GM19467 (cell line): ENCODE measurements around the gene GOLGA1.
"Not testable (repeated sequence)": the region's sequence is repeated elsewhere in the genome, so short reads cannot be mapped to it uniquely, and the experiment has no call there.

Experiments used
- ATAC-seq: cut with Tn5 transposase; IDR thresholded peaks from one replicate; pipeline ENCODE4 v1.9.1; 2021; ENCODE audit warnings: mild to moderate bottlenecking, moderate library complexity; ENCODE audit not compliant: unreplicated experiment

The GOLGA1 gene

DNA sequence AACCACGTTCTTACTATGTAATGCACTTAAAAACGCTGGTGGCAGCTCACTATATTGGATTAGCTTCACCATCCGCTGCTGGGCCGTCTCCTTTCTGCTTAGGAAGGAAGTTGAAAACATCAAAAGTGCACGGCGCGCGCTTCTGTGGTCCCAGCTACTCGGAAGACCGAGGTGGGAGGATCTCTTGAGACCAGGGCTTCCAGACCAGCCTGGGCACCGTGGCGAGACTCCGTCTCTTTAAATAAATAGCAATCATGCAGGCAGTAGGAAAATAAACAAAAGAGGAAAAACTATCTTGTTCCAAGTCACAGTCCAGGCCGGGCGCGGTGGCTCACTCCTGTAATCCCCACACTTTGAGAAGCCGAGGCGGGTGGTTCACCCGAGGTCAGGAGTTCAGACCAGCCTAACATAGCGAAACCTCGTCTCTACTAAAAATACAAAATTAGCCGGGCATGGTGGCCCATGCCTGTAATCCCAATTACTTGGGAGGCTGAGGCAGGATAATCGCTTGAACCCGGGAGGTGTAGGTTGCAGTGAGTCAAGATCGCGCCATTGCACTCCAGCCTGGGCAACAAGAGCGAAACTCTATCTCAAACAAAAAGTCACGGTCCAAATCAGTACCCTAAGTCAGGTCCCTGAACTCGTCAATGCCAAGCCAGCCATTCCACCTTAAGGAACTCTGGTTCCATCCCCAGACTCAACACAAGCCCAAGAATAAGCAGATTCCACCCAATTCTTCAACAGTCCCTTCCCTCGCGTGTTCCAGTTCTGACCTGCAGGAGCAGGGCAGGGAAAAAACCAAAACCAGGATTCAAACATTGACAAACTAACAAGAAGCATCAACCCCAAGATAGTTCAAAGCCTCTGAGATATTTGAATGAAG is 1.0 kb upstream of the GOLGA1 start:
- ATAC-seq: peak; percentile 25

DNA sequence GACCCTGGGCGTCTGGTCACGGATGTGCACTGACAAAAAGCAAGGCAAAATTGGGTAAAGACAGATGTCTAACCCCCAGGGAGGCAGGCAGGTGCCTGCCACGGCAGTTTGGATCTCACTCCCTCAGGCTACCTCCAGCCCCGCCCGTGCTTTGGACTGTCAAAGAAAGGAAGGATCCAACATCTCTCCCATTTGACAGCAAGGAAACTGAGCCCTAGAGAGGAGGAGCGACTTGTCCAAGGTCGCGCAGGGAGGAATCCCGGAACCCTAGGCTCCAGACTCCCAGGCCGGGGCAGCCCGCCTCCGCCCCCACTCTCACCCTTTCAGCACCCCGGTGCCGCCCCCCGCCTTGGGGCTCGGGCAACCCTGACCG is 376 bp downstream of the GOLGA1 start:
- peak; percentile 9 for ATAC-seq

DNA sequence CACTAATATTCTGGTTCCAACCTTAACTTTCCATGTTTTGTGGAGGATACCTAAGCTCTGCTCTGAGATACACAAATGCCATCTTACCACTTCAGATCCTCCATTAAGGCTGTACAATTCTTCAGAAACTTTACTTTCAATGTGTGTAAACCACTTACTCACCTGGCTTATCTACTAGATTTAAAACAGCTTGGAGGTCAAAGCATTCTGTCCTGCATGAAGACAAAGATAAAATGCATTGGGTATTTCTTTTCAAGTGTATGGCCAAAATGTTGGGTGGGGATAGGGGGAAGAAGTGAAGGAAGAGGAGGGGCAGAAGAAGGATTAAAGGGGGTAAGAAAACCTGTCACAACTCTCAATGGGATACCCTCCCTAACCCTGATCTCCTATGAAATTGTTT is 939 bp downstream of the GOLGA1 start:
- no peak for ATAC-seq

DNA sequence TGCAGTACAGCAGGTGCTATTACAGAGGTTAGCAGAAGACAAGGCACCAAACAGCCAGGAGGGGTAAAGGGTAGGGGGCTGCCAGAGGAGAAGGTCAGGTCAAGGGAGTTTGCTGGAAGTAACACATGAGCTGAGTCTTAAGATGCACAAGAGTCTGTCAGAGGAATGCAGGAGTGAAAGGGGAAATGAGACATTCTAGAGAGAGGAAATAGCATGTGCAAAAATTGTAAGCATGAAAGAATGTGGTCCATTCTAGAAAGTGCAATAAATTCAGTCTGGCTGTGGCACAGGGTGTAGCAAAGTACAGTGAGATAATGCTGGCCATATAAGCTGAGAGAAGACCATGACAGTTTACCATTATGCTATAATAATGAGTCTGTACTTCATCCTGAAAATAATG is 6.6 kb downstream of the GOLGA1 start:
- ATAC-seq: no peak

DNA sequence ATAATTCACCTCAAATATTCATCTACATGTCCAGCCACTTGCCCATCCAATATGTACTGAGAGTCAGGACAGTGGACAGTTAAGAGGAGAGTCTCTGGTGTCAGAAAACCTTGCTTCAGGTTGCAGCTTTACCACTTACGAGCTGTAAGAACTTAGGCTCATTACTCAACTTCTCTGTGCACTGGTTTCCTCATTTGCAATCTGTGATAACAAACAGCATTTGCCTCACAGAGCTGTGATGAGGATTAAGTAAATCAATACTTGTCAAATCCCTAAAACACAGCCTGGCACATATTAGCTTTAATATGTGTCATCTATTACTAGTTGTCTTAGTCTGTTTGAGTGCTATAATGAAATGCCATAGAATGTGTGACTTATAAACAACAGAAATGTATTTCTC is 8.6 kb downstream of the GOLGA1 start:
- no peak for ATAC-seq

DNA sequence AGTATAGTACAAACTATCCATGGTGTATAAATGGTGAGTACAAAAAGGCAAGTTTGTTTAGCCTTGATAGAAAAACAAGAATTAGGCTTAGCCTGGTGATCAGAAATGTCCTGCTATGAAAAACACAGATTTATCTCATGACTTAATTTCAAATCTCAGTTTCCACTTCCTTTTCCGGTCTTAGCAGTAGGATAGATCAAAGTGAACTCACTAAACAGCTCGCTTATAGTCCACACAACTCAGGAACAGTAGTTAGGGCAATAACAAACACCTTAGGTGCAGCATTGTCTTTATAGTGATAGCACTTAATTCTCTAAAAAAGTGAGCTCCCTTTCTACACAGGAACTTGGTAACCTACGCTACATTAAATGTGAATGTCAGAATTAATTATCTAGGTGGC is 11.4 kb downstream of the GOLGA1 start:
- ATAC-seq: no peak

DNA sequence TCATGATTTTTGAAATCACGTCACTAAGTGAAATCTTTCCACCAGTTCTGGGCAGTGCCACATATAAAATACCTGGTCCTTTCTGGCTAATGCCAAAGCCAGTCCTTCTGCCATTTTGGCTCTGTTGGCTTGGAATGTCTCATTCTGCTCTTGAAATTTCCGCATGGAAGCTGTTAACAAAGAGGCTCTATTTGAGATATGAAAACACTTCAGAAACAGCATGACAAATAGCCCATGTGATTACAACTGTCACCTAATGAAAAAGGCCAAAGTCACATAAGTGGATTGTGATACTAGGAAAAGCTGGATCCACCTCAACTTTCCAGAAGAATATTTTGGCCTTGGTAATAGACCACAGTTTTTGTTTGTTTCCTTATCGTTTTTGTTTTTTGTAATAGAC is 12.8 kb downstream of the GOLGA1 start:
- no peak for ATAC-seq

DNA sequence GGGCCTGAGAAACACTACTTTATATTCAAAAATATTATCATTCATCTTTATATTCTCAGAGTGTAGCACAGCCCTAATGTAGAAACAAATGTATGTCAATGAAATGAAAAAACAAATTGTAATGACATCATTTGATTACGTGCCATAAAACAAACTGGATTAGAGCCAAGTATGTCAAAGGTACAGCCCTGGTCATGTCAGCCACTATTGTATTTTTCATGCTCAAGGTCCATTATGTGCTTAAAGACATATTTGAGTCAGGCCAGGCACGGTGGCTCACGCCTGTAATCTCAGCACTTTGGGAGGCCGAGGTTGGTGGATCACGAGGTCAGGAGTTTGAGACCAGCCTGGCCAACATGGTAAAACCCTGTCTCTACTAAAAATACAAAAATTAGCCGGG is 20.5 kb downstream of the GOLGA1 start:
- ATAC-seq: not testable (repeated sequence)

DNA sequence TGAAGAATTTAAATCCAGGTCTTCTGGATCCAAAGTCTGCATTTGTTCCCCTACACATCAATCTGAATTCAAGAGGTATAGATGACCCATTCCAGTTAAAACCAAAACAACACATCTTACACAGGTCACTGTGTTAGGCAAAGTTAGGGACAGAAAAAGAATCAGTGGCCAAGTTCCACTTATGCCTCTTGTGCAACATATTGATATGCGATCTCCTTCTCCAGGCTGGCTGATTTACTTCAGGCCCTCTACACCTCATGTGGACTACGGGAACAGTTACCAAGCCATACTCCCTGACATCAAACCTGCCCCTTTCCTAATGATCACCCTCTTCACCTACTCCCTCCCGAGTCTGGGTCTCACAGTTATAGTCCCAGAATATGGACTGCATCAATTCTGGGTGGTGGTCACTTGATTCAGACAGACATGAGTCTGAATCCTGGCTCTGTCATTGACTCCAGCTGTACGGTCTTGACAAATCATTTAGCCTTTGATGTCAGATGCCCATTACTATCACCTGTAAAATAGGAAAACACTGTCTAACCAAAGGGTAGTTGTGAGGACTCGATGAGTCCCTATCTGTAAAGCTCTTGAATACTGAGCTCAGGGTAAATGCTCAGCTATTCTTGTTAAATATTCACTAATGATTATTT is 26.0 kb downstream of the GOLGA1 start:
- ATAC-seq: no peak

DNA sequence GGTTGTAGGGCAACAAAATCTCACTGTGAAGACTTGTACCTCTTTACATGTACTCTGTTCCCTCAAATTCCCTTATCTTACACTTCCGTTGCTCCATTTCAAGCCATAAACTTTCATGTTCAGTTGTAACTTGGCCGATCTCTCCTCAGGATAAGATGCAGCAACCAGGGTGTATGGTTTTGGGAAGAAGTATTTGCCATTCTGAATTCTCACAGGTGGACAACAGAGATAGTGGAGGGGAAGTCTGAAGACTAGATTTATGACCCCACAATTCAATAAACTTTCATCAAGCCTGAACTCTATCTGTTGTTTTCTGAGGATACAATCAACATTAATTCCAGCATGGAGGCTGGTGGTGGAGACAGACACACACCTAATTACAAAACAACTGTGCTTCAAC is 27.5 kb downstream of the GOLGA1 start:
- ATAC-seq: no peak

DNA sequence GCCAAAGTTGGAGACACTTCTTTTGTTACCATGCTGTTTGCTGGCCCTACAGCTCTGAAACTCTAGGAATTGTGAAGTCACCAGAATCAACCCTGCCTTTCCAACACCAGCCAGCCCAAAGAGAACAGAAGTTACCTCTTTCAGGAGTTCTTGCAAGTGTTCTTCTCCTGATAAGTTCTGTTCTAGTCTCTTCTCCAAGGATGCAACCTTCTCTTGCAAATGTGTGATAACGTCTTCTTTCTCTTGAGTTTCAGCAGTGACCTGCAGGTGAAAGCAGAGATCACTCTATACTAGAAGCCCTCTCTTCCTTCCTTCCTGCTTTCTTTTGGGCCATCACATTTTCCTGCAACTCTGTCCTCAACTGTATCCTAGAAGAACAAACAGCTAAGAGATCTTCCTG is 29.1 kb downstream of the GOLGA1 start:
- no peak for ATAC-seq

DNA sequence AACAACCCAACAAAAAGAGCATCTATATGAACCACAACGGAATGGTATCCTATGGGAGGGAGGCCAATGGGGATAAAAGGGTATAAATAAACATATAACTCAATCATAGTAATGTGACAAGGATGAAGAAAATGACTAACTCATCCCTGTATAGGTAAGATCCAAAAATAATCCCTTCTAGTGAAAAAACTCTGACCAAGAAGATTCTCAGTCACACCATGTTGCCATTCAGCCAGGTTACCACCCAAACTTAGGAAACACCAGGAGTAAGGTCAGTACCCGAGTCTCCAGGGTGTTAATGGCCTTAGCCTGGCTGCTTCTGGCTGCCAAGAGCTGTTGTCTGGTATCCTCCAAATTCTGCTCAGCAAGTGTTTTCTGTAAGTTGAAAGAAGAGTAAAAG is 32.8 kb downstream of the GOLGA1 start:
- no peak for ATAC-seq

DNA sequence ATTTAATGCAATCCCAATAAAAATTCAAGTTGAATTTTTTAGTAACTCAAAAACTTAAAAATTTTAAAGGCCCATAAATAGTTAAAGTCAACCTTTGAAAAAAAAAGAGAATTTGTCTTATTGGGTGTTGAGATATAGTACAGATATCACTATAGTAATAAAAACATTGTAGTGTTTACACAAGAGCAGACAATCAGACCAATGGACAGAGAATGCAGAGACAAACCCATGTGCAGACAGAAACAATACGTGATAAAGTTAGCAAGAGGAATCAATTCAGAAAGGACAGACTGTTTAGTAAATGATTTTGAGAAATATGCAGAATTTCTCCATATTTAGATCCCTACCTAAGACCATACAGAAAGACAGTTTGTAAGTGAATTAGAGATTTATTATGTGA is 33.9 kb downstream of the GOLGA1 start:
- no peak for ATAC-seq

DNA sequence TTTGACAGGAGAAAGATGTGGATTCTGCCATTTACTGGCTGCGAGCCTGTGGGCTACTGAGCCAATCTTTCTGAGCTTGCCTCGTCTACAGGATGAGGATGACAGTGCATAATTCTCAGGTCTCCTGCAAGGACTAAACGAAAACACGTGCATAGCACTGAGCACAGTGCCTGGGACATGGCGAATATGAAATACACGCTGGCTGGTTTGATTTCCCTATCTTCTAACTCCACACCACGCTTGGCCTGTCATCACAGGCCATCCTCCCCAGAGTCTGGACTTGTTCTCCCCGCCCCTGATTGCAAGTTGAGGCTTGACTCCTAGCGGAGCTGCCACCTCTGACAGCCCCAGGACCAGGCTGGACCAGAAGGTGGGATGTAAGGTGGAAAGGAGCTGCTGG is 41.0 kb downstream of the GOLGA1 start:
- ATAC-seq: no peak

DNA sequence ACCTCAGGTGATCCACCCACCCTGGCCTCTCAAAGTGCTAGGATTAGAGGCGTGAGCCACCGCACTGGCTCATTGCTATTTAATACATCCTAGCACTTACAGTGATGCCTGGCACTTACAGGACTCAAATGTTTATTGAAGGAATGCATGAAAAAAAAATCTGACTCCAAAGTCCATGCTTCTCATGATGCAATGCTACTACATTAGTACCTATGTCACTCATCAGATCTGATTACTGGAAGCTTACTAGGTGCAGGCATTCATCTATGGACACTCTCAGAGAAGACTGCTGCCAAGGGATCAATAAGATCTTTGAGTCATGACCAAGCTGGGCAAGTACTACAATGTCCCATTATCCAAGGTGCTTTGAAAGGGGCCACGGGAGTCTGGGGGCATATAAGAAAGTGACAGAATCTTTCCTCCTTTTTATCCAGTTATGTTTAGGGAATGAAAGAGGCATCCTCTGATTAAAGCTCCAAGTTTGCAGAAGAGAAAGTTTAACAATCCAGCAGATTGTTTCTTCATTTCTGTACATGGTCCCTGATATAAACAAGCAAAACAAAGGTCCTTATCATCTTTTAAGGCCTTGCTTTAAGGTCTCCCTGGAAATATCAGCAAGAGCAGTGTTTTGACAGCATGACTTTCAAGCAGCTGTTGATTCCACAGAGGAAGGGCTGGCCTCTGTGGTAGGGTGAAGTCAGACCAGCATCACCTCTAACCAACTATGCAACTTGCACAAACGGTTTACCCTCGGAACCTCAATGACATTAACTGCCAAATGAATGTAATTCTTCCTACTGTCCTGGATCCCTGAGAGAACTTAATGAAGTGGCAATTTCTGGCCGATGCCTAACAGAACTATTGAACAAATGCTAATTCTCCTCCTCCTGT is 43.1 kb downstream of the GOLGA1 start:
- ATAC-seq: no peak

DNA sequence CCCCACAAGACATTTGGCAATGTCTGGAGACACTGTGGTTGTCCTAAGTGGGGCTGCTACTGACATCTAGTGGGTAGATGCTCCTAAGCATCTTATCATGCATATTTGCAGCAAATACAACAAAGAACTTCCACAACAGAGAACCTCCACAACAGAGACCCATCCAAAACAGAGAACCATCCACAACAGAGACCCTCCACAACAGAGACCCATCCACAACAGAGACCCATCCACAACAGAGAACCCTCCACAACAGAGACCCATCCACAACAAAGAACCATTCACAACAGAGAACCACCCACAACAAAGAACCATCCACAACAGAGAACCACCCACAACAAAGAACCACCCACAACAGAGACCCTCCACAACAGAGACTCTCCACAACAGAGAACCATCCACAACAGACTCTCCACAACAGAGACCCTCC is 46.1 kb downstream of the GOLGA1 start:
- ATAC-seq: no peak

DNA sequence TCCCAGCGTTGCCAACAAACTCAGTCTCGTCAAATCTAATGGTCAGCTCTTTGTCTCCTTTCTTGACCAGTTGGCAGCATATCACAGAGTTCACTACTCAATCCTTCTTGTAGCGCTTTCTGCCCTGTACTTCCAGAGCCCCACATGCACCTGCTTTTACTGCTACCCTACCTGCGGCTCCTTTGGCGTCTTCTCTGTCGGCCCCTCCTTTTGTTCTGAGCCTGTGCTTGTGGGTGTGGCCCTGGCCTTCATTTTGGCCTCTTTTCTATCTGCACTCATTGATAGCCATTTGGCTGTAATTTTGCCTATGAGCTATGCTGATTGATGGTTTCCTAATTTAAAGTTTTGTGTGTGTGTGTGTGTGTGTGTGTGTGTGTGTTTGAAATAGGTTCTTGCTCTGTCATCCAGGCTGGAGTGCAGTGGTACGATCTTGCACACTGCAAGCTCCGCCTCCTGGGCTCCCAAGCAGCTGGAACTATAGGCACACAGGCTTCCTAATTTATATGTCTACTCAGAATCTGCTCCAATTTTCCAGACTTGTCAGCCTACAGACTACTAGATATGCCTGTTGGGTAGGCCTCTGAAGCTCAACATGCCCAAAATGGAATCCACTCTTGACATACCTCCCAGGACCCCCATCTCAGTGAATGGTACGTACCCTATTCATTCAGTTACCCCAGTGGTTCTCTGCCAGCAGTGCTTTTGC is 46.7 kb downstream of the GOLGA1 start:
- ATAC-seq: no peak

DNA sequence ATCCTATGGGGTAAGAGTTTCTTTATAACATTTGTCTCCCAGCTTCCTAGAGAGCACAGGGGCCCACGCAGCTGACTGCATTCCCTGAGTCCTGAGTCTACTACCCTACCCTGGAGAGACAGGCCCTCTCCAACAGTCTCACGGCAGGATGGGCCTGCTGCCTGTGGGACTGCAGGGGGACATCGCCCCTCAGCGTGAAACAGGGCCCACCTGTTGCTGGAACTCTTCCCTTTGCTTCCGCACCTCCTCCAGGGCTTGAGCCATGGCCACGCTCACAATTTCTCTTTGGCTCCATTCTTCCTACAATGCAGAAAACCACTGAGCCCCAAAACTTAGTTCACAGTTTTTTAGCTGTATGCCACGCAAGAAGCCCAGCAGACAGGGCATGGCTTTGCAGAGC is 50.7 kb downstream of the GOLGA1 start:
- ATAC-seq: no peak

DNA sequence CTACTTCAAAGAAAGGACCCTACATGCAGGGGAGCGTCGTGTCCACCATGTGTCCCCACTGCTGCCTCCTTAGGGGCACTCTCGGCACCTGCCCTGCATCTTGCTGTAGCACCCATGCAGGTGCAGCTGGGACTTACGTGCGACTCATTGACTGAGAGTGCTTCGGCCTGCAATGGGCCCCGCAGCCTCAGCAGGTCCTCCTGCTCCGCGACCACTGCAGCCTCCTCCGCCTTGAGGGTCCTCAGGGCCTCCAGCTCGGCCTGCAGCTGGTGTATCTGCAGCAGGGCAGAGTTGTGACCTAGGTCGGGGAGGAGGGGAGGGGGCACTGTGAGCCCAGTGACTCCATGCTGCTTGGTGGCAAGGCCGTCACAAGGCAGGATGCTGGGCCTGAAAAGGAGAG is 51.9 kb downstream of the GOLGA1 start:
- no peak for ATAC-seq

DNA sequence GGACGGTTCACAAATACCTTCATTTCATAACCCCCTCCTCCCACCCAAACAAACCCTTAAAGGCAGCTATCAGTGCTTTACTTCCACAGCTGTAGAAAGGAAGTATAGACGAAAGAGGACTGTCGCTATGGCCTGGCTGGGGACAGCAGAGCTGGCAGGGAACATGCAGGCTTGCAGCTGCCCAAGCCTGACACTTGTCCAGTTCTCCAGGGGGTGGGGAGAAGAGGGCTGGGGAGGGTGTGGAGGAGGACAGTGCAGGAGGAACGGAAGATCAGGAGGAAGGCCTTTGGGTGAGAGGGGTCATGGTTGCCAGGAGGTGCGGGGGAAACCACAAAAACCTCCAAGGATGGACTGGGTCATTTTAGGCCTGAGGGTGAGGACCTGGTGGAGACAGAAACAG is 53.1 kb downstream of the GOLGA1 start:
- ATAC-seq: no peak
